Measurements from ENCODE around the gene SLC48A1.

Gene SLC48A1

DNA sequence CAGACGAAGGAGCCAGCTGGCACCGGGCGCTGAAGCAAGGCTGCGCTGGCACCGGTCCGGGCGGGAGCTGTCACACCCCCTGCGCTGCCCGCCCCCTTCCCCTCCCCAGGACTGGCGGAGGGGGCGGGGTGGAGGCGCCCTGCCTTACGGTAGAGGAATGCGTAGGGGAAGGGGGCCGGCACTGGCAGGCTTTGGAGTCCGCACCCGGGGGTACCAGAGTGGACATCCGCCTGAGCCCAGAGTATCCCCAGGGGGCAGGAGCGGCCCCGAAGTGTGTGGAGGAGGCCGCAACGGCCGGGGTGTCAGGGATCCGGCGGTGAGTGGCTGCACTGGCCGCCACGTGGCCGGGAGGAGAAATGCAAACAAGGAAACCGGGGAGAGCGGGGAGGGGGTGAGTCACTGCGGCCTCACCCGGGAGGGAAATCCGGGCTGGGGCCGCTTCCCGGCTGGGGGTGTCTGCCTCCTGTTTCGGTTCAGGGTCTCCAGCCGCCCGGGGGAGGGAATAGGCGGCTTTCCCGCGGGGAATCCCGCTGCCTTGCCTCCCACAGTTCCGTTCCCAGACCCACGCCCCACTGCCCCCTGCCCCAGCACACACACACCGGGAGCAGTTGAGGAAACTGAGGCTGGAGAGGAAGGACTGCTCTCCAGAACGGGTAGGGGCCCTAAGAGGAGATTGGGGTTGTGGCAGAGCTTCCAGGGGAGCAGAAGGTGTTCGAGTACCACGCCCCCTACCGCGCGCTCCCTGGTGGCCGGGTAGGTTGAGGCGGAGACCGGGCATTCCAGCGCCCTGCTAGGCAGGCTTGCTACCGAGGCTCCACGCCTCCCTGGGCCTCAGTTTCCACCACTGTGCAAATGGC, 14.0 kb upstream of the SLC48A1 start, which contains the start of gene RAPGEF3:
Gene RAPGEF3, minus strand, starts transcription at position 47 of the 857 bp plus-strand sequence. CDS start 324 bp downstream, outside the sequence.
- no CpG with 5 or more reads among the region's 57 CpGs for WGBS, 2 donors (ENCODE audit: extremely low coverage in 2 of 2, insufficient read length in 2 of 2, insufficient replicate concordance in 1 of 2)
- no peak within 1 kb of the TSS for H3K27ac ChIP-seq (replicated peaks; ENCODE audit: low read length)

DNA sequence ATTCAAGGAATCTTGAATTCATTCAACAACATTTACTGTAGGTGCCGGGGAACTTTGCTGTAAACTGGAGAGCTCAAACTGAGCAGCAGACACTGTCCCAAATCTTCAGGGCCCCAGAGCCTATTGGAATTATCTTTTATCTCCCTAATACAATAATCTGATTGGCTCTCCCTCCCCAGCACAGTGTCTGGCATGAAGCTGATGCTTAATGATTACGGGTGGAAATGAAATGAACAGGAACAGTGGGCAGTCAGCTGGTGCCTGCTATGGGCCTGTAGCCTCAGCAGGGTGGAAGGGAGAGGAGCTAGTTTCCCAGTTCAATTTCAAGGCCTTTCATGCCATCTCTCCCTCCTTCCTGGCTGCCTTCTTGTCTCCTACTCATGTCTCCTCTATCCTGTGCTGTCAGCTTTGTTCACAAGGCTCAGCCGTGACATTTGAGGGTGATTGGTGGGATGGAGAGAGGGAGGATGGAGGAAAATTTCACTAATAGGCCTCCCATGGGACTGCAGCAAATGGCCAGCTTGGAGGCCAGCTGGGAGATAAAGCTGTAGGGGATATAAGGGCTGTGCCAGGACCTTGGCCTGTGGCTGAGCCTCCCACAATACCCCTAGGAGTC, 10.1 kb upstream of the SLC48A1 start:
- Histone ChIP-seq H2AFZ (ENCODE audit: low read length) (no peak overlapping the region), H2BK12ac (ENCODE audit: low read length) (no peak overlapping the region), H2AK5ac (ENCODE audit: low read depth, low read length) (peak overlapping the region; percentile 85), H3K4me1 (ENCODE audit: control insufficient read depth in 2 of 2, insufficient read depth in 1 of 2, low read depth in 1 of 2, low read length in 2 of 2) (peaks cover 10 to 12% of the 10 kb centered on the region in 2 donors), H3K18ac (ENCODE audit: low read length) (peak overlapping the region; percentile 18), H2BK120ac (ENCODE audit: low read depth, low read length) (no peak overlapping the region), H4K91ac (ENCODE audit: low read depth, low read length, poor library complexity) (no peak overlapping the region), H3K4me2 (ENCODE audit: insufficient read depth, low read length, poor library complexity, severe bottlenecking) (no peak overlapping the region), H3K9me3 (replicated peaks in 1 of 2; ENCODE audit: control insufficient read depth in 2 of 2, insufficient read depth in 1 of 2, low read depth in 1 of 2, low read length in 2 of 2) (no peaks in the 10 kb centered on the region), H3K36me3 (replicated peaks in 1 of 2; ENCODE audit: control insufficient read depth in 2 of 2, insufficient read depth in 2 of 2, low read length in 2 of 2) (no peaks in the 10 kb centered on the region), H2BK15ac (ENCODE audit: low read length) (peak overlapping the region; percentile 73), H3K27ac (replicated peaks; ENCODE audit: low read length) (no peak overlapping the region), H3K27me3 (ENCODE audit: control insufficient read depth in 3 of 3, insufficient read depth in 3 of 3, low read depth in 1 of 3, low read length in 3 of 3) (peaks cover 0 to 5% (median 0%) of the 10 kb centered on the region in 3 experiments), H3K4ac (ENCODE audit: low read length) (no peak overlapping the region), H2BK5ac (ENCODE audit: low read length) (no peak overlapping the region), H4K8ac (ENCODE audit: low read depth, low read length) (no peak overlapping the region), H3K4me3 (ENCODE audit: low read length in 2 of 2) (no peak overlapping the region), H3K9ac (ENCODE audit: low read depth, low read length, poor library complexity) (no peak overlapping the region), H3K14ac (ENCODE audit: low read length) (no peak overlapping the region), H3K79me1 (ENCODE audit: low read depth, low read length) (no peaks in the 10 kb centered on the region), H3K23ac (ENCODE audit: low read depth, low read length, poor library complexity) (no peak overlapping the region)
- DNase-seq (ENCODE audit: low spot score), result no peak
- WGBS, 2 donors (ENCODE audit: extremely low coverage in 2 of 2, insufficient read length in 2 of 2, insufficient replicate concordance in 1 of 2), result no CpG with 5 or more reads among the region's 3 CpGs

More for the DNA sequence above, 14.0 kb upstream of the SLC48A1 start, which contains the start of gene RAPGEF3:
- Histone ChIP-seq H3K79me1 (ENCODE audit: low read depth, low read length) (no peaks in the 10 kb centered on the region), H3K4ac (ENCODE audit: low read length) (peak within 1 kb of the TSS; percentile 53), H3K23ac (ENCODE audit: low read depth, low read length, poor library complexity) (peak within 1 kb of the TSS; percentile 70), H3K9me3 (replicated peaks in 1 of 2; ENCODE audit: control insufficient read depth in 2 of 2, insufficient read depth in 1 of 2, low read depth in 1 of 2, low read length in 2 of 2) (no peaks in the 10 kb centered on the region), H3K27me3 (ENCODE audit: control insufficient read depth in 3 of 3, insufficient read depth in 3 of 3, low read depth in 1 of 3, low read length in 3 of 3) (peaks cover 0 to 5% (median 0%) of the 10 kb centered on the region in 3 experiments), H2BK120ac (ENCODE audit: low read depth, low read length) (no peak within 1 kb of the TSS), H4K91ac (ENCODE audit: low read depth, low read length, poor library complexity) (peak within 1 kb of the TSS; percentile 50), H3K18ac (ENCODE audit: low read length) (peak within 1 kb of the TSS; percentile 96), H4K8ac (ENCODE audit: low read depth, low read length) (no peak within 1 kb of the TSS), H2AK5ac (ENCODE audit: low read depth, low read length) (peak within 1 kb of the TSS; percentile 78), H3K4me3 (ENCODE audit: low read length in 2 of 2) (peak within 1 kb of the TSS; percentile 25 to 70), H2BK15ac (ENCODE audit: low read length) (peak within 1 kb of the TSS; percentile 90), H2AFZ (ENCODE audit: low read length) (peak within 1 kb of the TSS; percentile 98), H3K14ac (ENCODE audit: low read length) (peak within 1 kb of the TSS; percentile 77), H3K9ac (ENCODE audit: low read depth, low read length, poor library complexity) (peak within 1 kb of the TSS; percentile 79), H3K4me2 (ENCODE audit: insufficient read depth, low read length, poor library complexity, severe bottlenecking) (peak within 1 kb of the TSS; percentile 93), H3K36me3 (replicated peaks in 1 of 2; ENCODE audit: control insufficient read depth in 2 of 2, insufficient read depth in 2 of 2, low read length in 2 of 2) (no peaks in the 10 kb centered on the region), H2BK12ac (ENCODE audit: low read length) (peak within 1 kb of the TSS; percentile 85), H2BK5ac (ENCODE audit: low read length) (peak within 1 kb of the TSS; percentile 26), H3K4me1 (ENCODE audit: control insufficient read depth in 2 of 2, insufficient read depth in 1 of 2, low read depth in 1 of 2, low read length in 2 of 2) (peaks cover 17 to 22% of the 10 kb centered on the region in 2 donors)
- peak; percentile 63 for DNase-seq (ENCODE audit: low spot score)

DNA sequence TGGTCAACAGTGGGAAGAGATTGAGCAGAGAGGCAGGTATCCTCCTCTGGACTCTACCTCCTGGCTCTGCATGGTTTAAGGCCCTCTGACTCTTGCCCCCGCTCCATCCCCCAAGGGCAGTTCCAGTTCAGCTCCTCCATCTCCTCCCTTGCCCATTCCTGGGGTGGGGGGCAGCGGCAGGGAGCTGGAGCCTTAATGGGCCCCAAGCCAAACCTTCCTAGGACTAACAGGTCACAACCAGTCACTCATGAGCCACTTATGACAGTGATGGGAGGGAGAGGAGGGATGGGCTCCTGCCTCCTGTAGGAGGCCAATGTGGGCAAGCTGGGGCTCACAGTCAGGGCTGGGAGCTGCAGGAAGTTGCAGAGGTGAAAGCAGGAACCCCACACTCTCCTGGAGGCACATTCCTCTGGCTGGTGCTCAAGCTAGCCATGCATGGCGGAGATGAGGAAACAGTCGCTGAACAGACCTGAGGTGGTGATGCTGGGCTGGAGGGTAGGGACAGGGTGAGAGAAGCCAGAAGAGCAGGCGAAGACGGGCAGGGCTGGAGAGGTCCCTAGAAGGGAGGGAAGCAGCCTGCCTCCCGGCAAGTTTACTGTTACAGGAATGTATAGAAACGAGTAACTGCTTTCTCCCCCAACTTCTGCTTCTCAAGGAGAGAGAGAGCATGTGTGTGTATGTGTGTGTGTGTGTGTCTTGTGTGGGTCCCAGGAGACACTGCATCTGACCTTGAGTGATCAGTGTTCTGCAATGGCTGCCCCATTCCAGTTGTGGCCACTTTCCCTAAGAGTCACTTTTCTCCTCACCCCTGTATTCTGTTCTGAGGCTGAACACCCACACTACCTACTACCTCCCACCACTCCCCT, 9.3 kb upstream of the SLC48A1 start:
- Histone ChIP-seq H3K79me1 (ENCODE audit: low read depth, low read length) (no peaks in the 10 kb centered on the region), H2BK120ac (ENCODE audit: low read depth, low read length) (no peak overlapping the region), H3K18ac (ENCODE audit: low read length) (peak overlapping the region; percentile 78), H3K14ac (ENCODE audit: low read length) (peak overlapping the region; percentile 86), H3K9me3 (replicated peaks in 1 of 2; ENCODE audit: control insufficient read depth in 2 of 2, insufficient read depth in 1 of 2, low read depth in 1 of 2, low read length in 2 of 2) (no peaks in the 10 kb centered on the region), H3K9ac (ENCODE audit: low read depth, low read length, poor library complexity) (peak overlapping the region; percentile 33), H3K4ac (ENCODE audit: low read length) (no peak overlapping the region), H3K4me2 (ENCODE audit: insufficient read depth, low read length, poor library complexity, severe bottlenecking) (no peak overlapping the region), H3K4me1 (ENCODE audit: control insufficient read depth in 2 of 2, insufficient read depth in 1 of 2, low read depth in 1 of 2, low read length in 2 of 2) (peaks cover 8 to 9% of the 10 kb centered on the region in 2 donors), H3K4me3 (ENCODE audit: low read length in 2 of 2) (no peak overlapping the region), H3K27ac (replicated peaks; ENCODE audit: low read length) (no peak overlapping the region), H2BK12ac (ENCODE audit: low read length) (peak overlapping the region; percentile 95), H3K27me3 (ENCODE audit: control insufficient read depth in 3 of 3, insufficient read depth in 3 of 3, low read depth in 1 of 3, low read length in 3 of 3) (peaks cover 0 to 5% (median 0%) of the 10 kb centered on the region in 3 experiments), H2BK15ac (ENCODE audit: low read length) (peak overlapping the region; percentile 73), H3K23ac (ENCODE audit: low read depth, low read length, poor library complexity) (no peak overlapping the region), H4K8ac (ENCODE audit: low read depth, low read length) (no peak overlapping the region), H2BK5ac (ENCODE audit: low read length) (no peak overlapping the region), H3K36me3 (replicated peaks in 1 of 2; ENCODE audit: control insufficient read depth in 2 of 2, insufficient read depth in 2 of 2, low read length in 2 of 2) (no peaks in the 10 kb centered on the region), H2AK5ac (ENCODE audit: low read depth, low read length) (peak overlapping the region; percentile 85), H2AFZ (ENCODE audit: low read length) (no peak overlapping the region), H4K91ac (ENCODE audit: low read depth, low read length, poor library complexity) (no peak overlapping the region)
- WGBS, 2 donors (ENCODE audit: extremely low coverage in 2 of 2, insufficient read length in 2 of 2, insufficient replicate concordance in 1 of 2), result no CpG with 5 or more reads among the region's 8 CpGs
- no peak for DNase-seq (ENCODE audit: low spot score)

All from neuronal stem cell (in vitro differentiated cells).